Esophagus muscularis mucosa (tissue), 4 donors: ENCODE results near the gene CNNM2. TPM values are rescaled to one million over a fixed set of nuclear protein-coding genes. Genes with fewer than 3 reads are reported as not detected.

Experiments
- DNase-seq: peaks from one replicate; pipeline ENCODE4 v3.0.0-alpha.2; 2017; ENCODE audit errors: extremely low spot score
- H3K27ac ChIP-seq, 4 donors: fragments of 200-600 bp; sonication (generic); replicated peaks in 1 of 4; 1 replicate in 3 of 4; 2 replicates in 1 of 4; pipeline ENCODE4 v1.5.1; 2016 to 2019; ENCODE audit warnings: mild to moderate bottlenecking in 1 of 4
- H3K27me3 ChIP-seq, 4 donors: fragments of 200-600 bp; sonication (generic); one replicate each; pipeline versions ENCODE4 v1.5.1 to v1.6.0; 2016 to 2019
- H3K36me3 ChIP-seq, 4 donors: fragments of 200-600 bp; sonication (generic); one replicate each; pipeline ENCODE4 v1.5.1; 2016 to 2019
- H3K4me1 ChIP-seq, 4 donors: fragments of 200-600 bp; sonication (generic); one replicate each; pipeline ENCODE4 v1.5.1; 2016 to 2019
- H3K4me3 ChIP-seq, 4 donors: fragments of 200-600 bp; sonication (generic); 1 replicate in 2 of 4; 2 replicates in 2 of 4; pipeline ENCODE4 v1.5.1; 2016 to 2019; ENCODE audit warnings: mild to moderate bottlenecking in 4 of 4, moderate library complexity in 1 of 4
- H3K9me3 ChIP-seq, 4 donors: fragments of 200-600 bp; sonication (generic); 1 replicate in 3 of 4; 2 replicates in 1 of 4; pipeline ENCODE4 v1.5.1; 2016 to 2019
- EP300 ChIP-seq: sonication (generic); formaldehyde crosslinking; IDR thresholded peaks from one replicate; pipeline ENCODE4 v1.6.1; 2017; ENCODE audit warnings: antibody characterized with exemption
- POLR2A ChIP-seq: fragments of 450-650 bp; IDR thresholded peaks from one replicate; pipeline ENCODE4 v1.6.1; 2017; ENCODE audit warnings: antibody characterized with exemption, moderate library complexity, mild to moderate bottlenecking, low read depth
- POLR2AphosphoS5 ChIP-seq, 2 donors: sonication (generic); formaldehyde crosslinking; IDR thresholded peaks; one replicate each; pipeline ENCODE4 v1.6.1; 2017; ENCODE audit warnings: antibody characterized with exemption in 2 of 2
- WGBS: methylation state at CpG from one replicate; pipeline ENCODE4 v1.1.5; 2018; 5-methylcytosine and 5-hydroxymethylcytosine counted together
- intact Hi-C: fragments of 100-400 bp; cut with DNase I; formaldehyde crosslinking; loops from one replicate; pipeline ENCODE4 v1.15.1; 2023
- total RNA-seq, 4 donors: library from RNA; depleted of rRNA; stranded (reverse); fragments of >200 nt; gene quantifications; one replicate each; pipeline versions ENCODE4 v1.1.0 to v1.2.1, GENCODE V29; 2016
- TF ChIP-seq, protein P1 (sequence below), 3 experiments: fragments of 200-600 bp in 2 of 3; fragments of 450-650 bp in 1 of 3; sonication (generic) in 2 of 3; IDR thresholded peaks; one replicate each; pipeline ENCODE4 v1.5.1; 2017 to 2019; ENCODE audit warnings: antibody characterized with exemption in 3 of 3, mild to moderate bottlenecking in 2 of 3, moderate library complexity in 1 of 3

The CNNM2 gene
- total RNA-seq, 4 donors from 2014 or later = 4.0 to 9.3 (median 5.4) TPM

DNA sequence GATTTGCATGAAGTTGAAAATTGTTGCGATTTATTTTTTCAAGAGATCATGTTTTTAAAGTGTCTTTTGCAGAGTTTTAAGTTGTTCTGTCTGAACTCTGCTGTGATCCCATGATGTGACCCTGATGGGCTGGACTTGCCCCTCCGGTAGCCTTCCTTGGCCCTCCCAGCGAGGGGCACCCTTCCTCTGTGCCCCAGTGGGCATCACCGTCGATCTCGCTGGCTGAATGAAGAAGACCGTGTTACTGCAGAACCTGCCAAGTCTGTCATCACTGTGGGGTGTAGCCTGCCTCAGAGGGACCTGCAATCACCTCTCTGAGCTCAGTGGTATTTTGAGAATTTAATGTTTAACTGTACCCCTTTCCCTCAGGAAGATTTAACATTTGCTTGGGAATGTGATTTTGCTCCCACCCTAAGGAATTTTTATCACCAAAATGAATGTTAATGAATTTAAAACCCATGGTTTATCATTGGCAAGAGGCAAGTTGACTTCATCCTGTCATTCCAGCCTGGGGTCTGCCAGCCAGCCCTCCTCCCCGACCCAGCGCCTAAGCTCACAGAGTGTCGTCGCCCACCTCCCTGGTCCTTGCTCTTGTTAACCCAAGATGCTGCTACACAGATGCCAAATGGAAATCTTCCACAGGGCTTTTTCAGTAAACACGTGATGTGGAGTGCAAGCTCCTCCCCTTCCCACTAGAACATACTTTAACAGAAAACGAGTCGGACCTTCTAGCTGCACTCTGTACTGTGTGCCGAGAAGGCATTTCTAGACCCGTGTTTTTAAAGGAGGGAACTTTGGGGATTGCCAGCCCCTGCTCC is 159.6 kb downstream of the CNNM2 start:
- peak; percentile 79 for DNase-seq
- H3K36me3 ChIP-seq = peaks cover 9 to 58% (median 30%) of the 10 kb centered on the region in 4 donors
- intact Hi-C loops = loop anchor here (10.0 kb wide), 1 partner anchor 167 kb away; the partner anchor contains the start of gene RPEL1
- no peaks in the 10 kb centered on the region for H3K27me3 ChIP-seq
- no peak overlapping the region for H3K27ac ChIP-seq
- no peaks in the 10 kb centered on the region for H3K4me1 ChIP-seq
- no peaks in the 10 kb centered on the region for H3K9me3 ChIP-seq
- no peak overlapping the region for H3K4me3 ChIP-seq
- WGBS = 92% methylated on average over 15 of the region's 16 CpGs
- no peak for TF ChIP-seq POLR2AphosphoS5 (IDR thresholded peaks at IDR 0.05)
- no peak for TF ChIP-seq EP300
- TF ChIP-seq POLR2A = no peak
- TF ChIP-seq, protein P1, sequence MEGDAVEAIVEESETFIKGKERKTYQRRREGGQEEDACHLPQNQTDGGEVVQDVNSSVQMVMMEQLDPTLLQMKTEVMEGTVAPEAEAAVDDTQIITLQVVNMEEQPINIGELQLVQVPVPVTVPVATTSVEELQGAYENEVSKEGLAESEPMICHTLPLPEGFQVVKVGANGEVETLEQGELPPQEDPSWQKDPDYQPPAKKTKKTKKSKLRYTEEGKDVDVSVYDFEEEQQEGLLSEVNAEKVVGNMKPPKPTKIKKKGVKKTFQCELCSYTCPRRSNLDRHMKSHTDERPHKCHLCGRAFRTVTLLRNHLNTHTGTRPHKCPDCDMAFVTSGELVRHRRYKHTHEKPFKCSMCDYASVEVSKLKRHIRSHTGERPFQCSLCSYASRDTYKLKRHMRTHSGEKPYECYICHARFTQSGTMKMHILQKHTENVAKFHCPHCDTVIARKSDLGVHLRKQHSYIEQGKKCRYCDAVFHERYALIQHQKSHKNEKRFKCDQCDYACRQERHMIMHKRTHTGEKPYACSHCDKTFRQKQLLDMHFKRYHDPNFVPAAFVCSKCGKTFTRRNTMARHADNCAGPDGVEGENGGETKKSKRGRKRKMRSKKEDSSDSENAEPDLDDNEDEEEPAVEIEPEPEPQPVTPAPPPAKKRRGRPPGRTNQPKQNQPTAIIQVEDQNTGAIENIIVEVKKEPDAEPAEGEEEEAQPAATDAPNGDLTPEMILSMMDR (IDR thresholded peaks at IDR 0.05) = no peak

DNA sequence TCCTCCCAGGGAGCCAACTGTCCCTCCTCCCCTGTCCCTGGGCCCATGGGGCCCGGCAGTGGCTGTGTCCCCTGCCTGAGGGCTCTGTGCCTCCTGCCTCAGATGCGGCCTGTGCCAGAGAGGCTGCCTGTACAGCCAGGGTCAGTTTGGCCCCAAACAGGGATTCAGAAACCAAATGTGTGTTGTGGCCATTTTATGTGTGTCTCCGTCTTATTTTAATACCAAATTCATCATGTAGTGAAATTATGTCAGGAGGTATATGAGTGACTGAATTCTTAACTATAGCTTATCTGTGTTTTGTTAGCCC is 160.2 kb downstream of the CNNM2 start:
- H3K4me3 ChIP-seq = no peak overlapping the region
- no peaks in the 10 kb centered on the region for H3K4me1 ChIP-seq
- H3K27me3 ChIP-seq = no peaks in the 10 kb centered on the region
- DNase-seq = peak; percentile 68
- TF ChIP-seq POLR2AphosphoS5 (IDR thresholded peaks at IDR 0.05) (no peak), EP300 (no peak), POLR2A (no peak)
- TF ChIP-seq, protein P1 (IDR thresholded peaks at IDR 0.05) = no peak
- WGBS = 76% methylated on average over 3 of the region's 3 CpGs
- H3K27ac ChIP-seq = no peak overlapping the region
- intact Hi-C loops = loop anchor here (10.0 kb wide), 1 partner anchor 167 kb away; the partner anchor contains the start of gene RPEL1
- H3K9me3 ChIP-seq = no peaks in the 10 kb centered on the region
- H3K36me3 ChIP-seq = peaks cover 9 to 59% (median 33%) of the 10 kb centered on the region in 4 donors

DNA sequence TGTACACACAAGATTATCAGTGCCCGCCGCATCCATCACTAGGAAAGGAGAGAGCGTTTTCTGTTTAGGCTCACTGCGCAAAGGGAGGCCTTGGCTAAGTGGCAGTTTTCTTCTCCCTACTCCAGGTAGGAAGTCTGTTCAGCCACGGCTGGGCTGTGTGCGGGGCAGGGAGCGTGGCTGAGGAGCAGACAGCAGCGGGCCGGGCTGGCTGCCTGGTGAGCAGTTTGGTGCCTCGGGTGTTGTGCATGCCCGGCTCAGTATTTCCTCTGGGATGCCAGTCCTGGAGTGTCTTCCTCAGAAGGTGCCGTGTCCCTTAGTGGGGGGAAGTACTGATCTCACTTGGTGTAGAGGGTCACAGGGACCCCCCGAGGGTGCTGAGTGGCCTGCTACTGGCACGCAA is 160.6 kb downstream of the CNNM2 start:
- 92% methylated on average over 12 of the region's 14 CpGs for WGBS
- no peaks in the 10 kb centered on the region for H3K27me3 ChIP-seq
- TF ChIP-seq, protein P1 (IDR thresholded peaks at IDR 0.05) = no peak
- TF ChIP-seq POLR2A (no peak), POLR2AphosphoS5 (IDR thresholded peaks at IDR 0.05) (no peak), EP300 (no peak)
- intact Hi-C loops = loop anchor here (10.0 kb wide), 1 partner anchor 166 kb away; the partner anchor contains the start of gene RPEL1
- H3K36me3 ChIP-seq = peaks cover 9 to 64% (median 37%) of the 10 kb centered on the region in 4 donors
- H3K4me1 ChIP-seq = no peaks in the 10 kb centered on the region
- peak; percentile 47 for DNase-seq
- H3K4me3 ChIP-seq = no peak overlapping the region
- H3K9me3 ChIP-seq = no peaks in the 10 kb centered on the region
- H3K27ac ChIP-seq = no peak overlapping the region

DNA sequence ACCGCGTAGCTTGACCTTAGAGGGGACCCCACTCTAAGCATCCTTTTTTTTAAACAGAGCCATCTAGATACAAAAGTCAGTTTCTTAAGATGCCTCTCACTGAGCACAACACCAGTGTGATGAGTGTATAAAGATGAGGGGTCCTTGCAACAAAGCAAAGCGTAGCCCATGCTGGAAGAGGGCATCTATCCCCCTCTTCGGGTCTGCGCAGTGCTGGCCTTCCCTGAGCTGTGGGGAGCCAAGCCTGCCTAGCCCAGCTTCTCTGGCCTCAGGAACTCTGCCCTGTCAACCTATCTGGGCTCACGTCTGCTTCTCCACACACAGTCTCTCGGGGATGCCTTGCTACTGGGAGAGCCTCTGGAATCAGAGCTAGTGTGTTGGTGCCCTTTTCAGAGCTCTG is 161.0 kb downstream of the CNNM2 start:
- H3K27me3 ChIP-seq = no peaks in the 10 kb centered on the region
- H3K36me3 ChIP-seq = peaks cover 9 to 68% (median 40%) of the 10 kb centered on the region in 4 donors
- H3K9me3 ChIP-seq = no peaks in the 10 kb centered on the region
- no peak for TF ChIP-seq POLR2AphosphoS5 (IDR thresholded peaks at IDR 0.05)
- no peak for TF ChIP-seq POLR2A
- no peak for TF ChIP-seq EP300
- H3K4me1 ChIP-seq = no peaks in the 10 kb centered on the region
- DNase-seq = peak; percentile 53
- no peak overlapping the region for H3K27ac ChIP-seq
- 90% methylated on average over 7 of the region's 7 CpGs for WGBS
- H3K4me3 ChIP-seq = no peak overlapping the region
- intact Hi-C loops = loop anchor here (10.0 kb wide), 1 partner anchor 166 kb away; the partner anchor contains the start of gene RPEL1

DNA sequence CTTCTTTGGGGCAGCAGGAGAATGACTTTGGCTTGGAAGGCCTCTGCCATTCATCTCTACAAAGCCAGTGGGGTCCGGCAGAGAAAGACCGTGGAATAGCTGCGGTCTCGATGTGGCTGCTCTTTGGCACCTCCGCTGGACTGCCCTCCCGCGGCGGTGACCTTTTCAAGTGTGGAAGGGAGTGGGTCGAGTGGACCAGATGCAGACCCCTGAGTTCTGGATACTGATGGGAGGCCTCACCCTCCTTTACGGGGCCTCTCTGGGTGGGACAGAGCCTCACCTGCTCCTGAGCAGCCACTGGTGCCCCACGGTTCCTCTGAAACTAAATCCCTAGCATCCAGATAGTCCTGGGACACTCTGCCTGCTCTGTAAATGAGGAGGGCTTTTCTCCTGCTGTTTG is 161.9 kb downstream of the CNNM2 start:
- 89% methylated on average over 11 of the region's 11 CpGs for WGBS
- peaks cover 9 to 74% (median 47%) of the 10 kb centered on the region in 4 donors for H3K36me3 ChIP-seq

More for the DNA sequence above, 161.9 kb downstream of the CNNM2 start:
- H3K4me1 ChIP-seq = no peaks in the 10 kb centered on the region
- intact Hi-C loops = loop anchor here (10.0 kb wide), 1 partner anchor 165 kb away; the partner anchor contains the start of gene RPEL1
- peak; percentile 86 for DNase-seq
- no peak overlapping the region for H3K4me3 ChIP-seq
- H3K9me3 ChIP-seq = no peaks in the 10 kb centered on the region
- H3K27ac ChIP-seq = no peak overlapping the region
- no peaks in the 10 kb centered on the region for H3K27me3 ChIP-seq
- TF ChIP-seq POLR2A (no peak), EP300 (no peak), POLR2AphosphoS5 (IDR thresholded peaks at IDR 0.05) (no peak)
- TF ChIP-seq, protein P1 (IDR thresholded peaks at IDR 0.05) = no peak
